GM12875 (cell line): ENCODE results near the gene SLC7A9.

Experiments used
- H3K4me3 ChIP-seq: one replicate; pipeline ENCODE4 v1.5.1; 2011; ENCODE audit warnings: low read depth, low read length, control low read depth
- TF ChIP-seq, protein P1 (sequence below): IDR thresholded peaks from 2 replicates; pipeline ENCODE4 v1.5.1; 2011; ENCODE audit warnings: low read depth, mild to moderate bottlenecking, control low read depth, inconsistent platforms, low read length, moderate library complexity, borderline replicate concordance; ENCODE audit not compliant: insufficient read depth

SLC7A9 gene

DNA sequence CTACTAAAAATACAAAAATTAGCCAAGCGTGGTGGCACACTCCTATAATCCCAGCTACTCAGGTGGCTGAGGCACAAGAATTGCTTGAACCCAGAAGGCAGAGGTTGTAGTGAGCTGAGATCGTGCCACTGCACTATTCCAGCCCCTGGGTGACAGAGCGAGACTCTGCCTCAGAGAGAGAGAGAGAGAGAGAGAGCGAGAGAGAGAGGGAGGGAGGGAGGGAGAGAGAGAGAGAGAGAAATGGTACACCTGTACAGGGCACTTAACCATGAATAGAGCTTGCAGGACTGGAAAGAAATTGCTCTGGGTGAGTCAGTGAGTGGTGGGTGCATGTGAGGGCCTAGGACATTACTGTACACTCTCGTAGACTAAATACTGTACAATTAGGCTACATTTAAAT, 40.5 kb upstream of the SLC7A9 start:
- no peak overlapping the region for H3K4me3 ChIP-seq
- TF ChIP-seq, protein P1, sequence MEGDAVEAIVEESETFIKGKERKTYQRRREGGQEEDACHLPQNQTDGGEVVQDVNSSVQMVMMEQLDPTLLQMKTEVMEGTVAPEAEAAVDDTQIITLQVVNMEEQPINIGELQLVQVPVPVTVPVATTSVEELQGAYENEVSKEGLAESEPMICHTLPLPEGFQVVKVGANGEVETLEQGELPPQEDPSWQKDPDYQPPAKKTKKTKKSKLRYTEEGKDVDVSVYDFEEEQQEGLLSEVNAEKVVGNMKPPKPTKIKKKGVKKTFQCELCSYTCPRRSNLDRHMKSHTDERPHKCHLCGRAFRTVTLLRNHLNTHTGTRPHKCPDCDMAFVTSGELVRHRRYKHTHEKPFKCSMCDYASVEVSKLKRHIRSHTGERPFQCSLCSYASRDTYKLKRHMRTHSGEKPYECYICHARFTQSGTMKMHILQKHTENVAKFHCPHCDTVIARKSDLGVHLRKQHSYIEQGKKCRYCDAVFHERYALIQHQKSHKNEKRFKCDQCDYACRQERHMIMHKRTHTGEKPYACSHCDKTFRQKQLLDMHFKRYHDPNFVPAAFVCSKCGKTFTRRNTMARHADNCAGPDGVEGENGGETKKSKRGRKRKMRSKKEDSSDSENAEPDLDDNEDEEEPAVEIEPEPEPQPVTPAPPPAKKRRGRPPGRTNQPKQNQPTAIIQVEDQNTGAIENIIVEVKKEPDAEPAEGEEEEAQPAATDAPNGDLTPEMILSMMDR, result no peak

DNA sequence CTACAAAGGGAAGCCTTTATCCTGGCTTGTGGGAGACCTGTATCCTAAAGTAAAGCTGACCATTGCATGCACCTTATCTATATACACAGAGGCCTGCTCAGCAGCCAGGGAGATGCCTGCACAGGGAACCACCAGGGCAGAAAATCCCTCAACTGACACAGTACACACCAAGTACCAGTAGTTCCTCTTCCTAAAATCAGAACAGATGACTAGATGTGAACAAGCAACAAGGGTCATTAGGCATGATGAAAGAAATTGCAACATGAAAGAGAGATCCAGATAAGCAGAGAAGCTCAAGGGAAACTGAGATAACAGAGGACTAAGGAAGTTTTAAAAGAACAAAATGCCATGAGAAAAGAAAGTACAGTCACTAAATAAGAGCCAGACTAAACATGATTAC, 39.7 kb upstream of the SLC7A9 start:
- no peak overlapping the region for H3K4me3 ChIP-seq
- TF ChIP-seq, protein P1, result no peak

DNA sequence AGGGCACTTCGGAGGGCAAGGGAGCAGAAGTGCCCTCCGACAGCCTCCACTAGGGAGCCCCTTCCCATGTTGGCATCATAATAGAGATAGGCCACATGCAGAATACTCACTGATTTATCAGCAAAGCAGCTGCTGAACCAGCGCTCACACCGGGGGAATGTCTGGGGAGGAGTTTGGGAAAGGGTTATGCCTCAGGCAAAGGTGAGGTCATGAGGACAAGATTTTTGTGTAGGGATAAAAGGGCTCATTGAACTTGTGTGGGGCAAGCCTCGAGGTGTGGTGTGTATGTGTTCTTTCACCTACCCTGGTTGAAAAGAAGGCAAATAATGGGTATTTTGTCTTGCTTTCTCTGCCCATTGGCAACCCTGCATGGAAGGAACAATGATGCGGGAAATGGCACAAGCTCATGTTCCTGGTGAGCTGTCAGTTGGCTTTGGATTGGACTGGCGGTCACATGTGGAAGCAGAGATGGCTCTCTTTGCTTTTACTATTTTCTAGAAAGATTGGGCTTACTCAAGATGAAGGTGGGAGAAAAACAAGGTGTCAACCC, 39.1 kb upstream of the SLC7A9 start:
- no peak overlapping the region for H3K4me3 ChIP-seq
- TF ChIP-seq, protein P1, result no peak

GRCh38 chr19:32902448-32902847, 32.9 kb upstream of the SLC7A9 start:
- H3K4me3 ChIP-seq, result no peak overlapping the region
- TF ChIP-seq, protein P1, result no peak

GRCh38 chr19:32901504-32902161, 32.1 kb upstream of the SLC7A9 start:
- TF ChIP-seq, protein P1, result no peak
- no peak overlapping the region for H3K4me3 ChIP-seq

GRCh38 chr19:32896516-32897214, 27.1 kb upstream of the SLC7A9 start:
- H3K4me3 ChIP-seq, result no peak overlapping the region
- TF ChIP-seq, protein P1, result no peak

- TF ChIP-seq, protein P1, result no peak
Observed at GRCh38 chr19:32895384-32895783, 25.8 kb upstream of the SLC7A9 start.

More at GRCh38 chr19:32895384-32895783, 25.8 kb upstream of the SLC7A9 start:
- no peak overlapping the region for H3K4me3 ChIP-seq
